ENCODE results near the gene MIER1. TPM values are rescaled to one million over a fixed set of nuclear protein-coding genes. Genes with fewer than 3 reads are reported as not detected.
A peak's percentile ranks its signal among the peaks of the same experiment; 100 is the strongest.

Gene MIER1
- total RNA-seq, 4 donors from 2014 or later: 37.2 to 52.1 (median 43.3) TPM

GRCh38 chr1:66943361-66943969, 18.7 kb downstream of the MIER1 start:
- intact Hi-C loops (cut with DNase I): no loop called here
- H3K9me3 ChIP-seq: no peaks in the 10 kb centered on the region
- H3K27ac ChIP-seq: peak overlapping the region in 1 of 3 donors; percentile 18
- H3K4me3 ChIP-seq (replicated peaks in 1 of 3): no peak overlapping the region
- TF ChIP-seq POLR2A (IDR thresholded peaks at IDR 0.05): no peak
- TF ChIP-seq CTCF (IDR thresholded peaks at IDR 0.05): no peak
- DNase-seq: no peak
- peaks cover 2 to 11% of the 10 kb centered on the region in 2 donors for H3K4me1 ChIP-seq
- H3K27me3 ChIP-seq: no peaks in the 10 kb centered on the region
- WGBS, 2 donors: 85 to 88% methylated on average over 5 of the region's 5 CpGs
- peaks cover 7 to 12% of the 10 kb centered on the region in 2 donors for H3K36me3 ChIP-seq

- WGBS, 2 donors: 94 to 96% methylated on average over 7 of the region's 7 CpGs
- Histone ChIP-seq H3K27ac (peak overlapping the region in 1 of 3 donors; percentile 42), H3K36me3 (peaks cover 7 to 12% of the 10 kb centered on the region in 2 donors), H3K27me3 (no peaks in the 10 kb centered on the region), H3K4me3 (replicated peaks in 1 of 3) (no peak overlapping the region), H3K4me1 (peaks cover 5 to 13% of the 10 kb centered on the region in 2 donors), H3K9me3 (no peaks in the 10 kb centered on the region)
- DNase-seq: no peak
- intact Hi-C loops (cut with DNase I): no loop called here
- TF ChIP-seq CTCF (IDR thresholded peaks at IDR 0.05) (no peak), POLR2A (IDR thresholded peaks at IDR 0.05) (no peak)
These were observed 19.8 kb downstream of the MIER1 start for GRCh38 chr1:66944330-66945274.

- TF ChIP-seq POLR2A (IDR thresholded peaks at IDR 0.05) (no peak), CTCF (IDR thresholded peaks at IDR 0.05) (no peak)
- peaks cover 5 to 13% of the 10 kb centered on the region in 2 donors for H3K4me1 ChIP-seq
- no peaks in the 10 kb centered on the region for H3K27me3 ChIP-seq
- intact Hi-C loops (cut with DNase I): no loop called here
- no peak for DNase-seq
- no peak overlapping the region for H3K4me3 ChIP-seq (replicated peaks in 1 of 3)
- WGBS, 2 donors: 93 to 98% methylated on average over 3 of the region's 3 CpGs
- peaks cover 7 to 12% of the 10 kb centered on the region in 2 donors for H3K36me3 ChIP-seq
- H3K9me3 ChIP-seq: no peaks in the 10 kb centered on the region
- no peak overlapping the region for H3K27ac ChIP-seq
These were observed 20.5 kb downstream of the MIER1 start for GRCh38 chr1:66945316-66945715.

- DNase-seq: no peak
- Histone ChIP-seq H3K27ac (no peak overlapping the region), H3K4me3 (replicated peaks in 1 of 3) (no peak overlapping the region), H3K27me3 (no peaks in the 10 kb centered on the region), H3K36me3 (peaks cover 7 to 13% of the 10 kb centered on the region in 2 donors), H3K4me1 (peaks cover 5 to 10% of the 10 kb centered on the region in 2 donors), H3K9me3 (no peaks in the 10 kb centered on the region)
- TF ChIP-seq CTCF (IDR thresholded peaks at IDR 0.05) (no peak), POLR2A (IDR thresholded peaks at IDR 0.05) (no peak)
- intact Hi-C loops (cut with DNase I): no loop called here
- WGBS, 2 donors: 91 to 96% methylated on average over 1 of the region's 1 CpG
These were observed 22.5 kb downstream of the MIER1 start for GRCh38 chr1:66947267-66947666.

GRCh38 chr1:66951513-66951912, 26.7 kb downstream of the MIER1 start:
- Histone ChIP-seq H3K27ac (no peak overlapping the region), H3K36me3 (peaks cover 7 to 9% of the 10 kb centered on the region in 2 donors), H3K9me3 (no peaks in the 10 kb centered on the region), H3K4me1 (peaks cover 5% of the 10 kb centered on the region in 2 donors), H3K27me3 (no peaks in the 10 kb centered on the region), H3K4me3 (replicated peaks in 1 of 3) (no peak overlapping the region)
- no peak for TF ChIP-seq CTCF (IDR thresholded peaks at IDR 0.05)
- no peak for TF ChIP-seq POLR2A (IDR thresholded peaks at IDR 0.05)
- DNase-seq: no peak
- 84 to 86% methylated on average over 6 of the region's 6 CpGs for WGBS, 2 donors
- intact Hi-C loops (cut with DNase I): no loop called here
